Measurements from ENCODE around the gene TVP23C.

- TF ChIP-seq CTCF (IDR thresholded peaks at IDR 0.05) (no peak), POLR2A (IDR thresholded peaks at IDR 0.05) (no peak)
Observed at GRCh38 chr17:15513058-15513791, 50.1 kb downstream of the TVP23C start.

All from lower leg skin (tissue), 3 donors.